HepG2 (cell line): ENCODE results near the gene MFN2. TPM values are rescaled to one million over a fixed set of nuclear protein-coding genes. Genes with fewer than 3 reads are reported as not detected.

Source experiments
- ATAC-seq: fragments of 200-7000 bp; cut with Tn5 transposase; 3 replicates; pipeline ENCODE4 v1.9.1; 2020; ENCODE audit warnings: mild to moderate bottlenecking, moderate library complexity
- BruUV-seq: library from RNA; stranded (reverse); fragments of 400-500 nt; replicated peaks from 2 replicates; lab custom pipeline; 2021; lab: Mats Ljungman, UMichigan
- CTCF ChIA-PET: fragments of 300-600 bp; formaldehyde crosslinking; extraction: SDS; loops from one replicate; lab custom pipeline; 2021; ENCODE audit warnings: low total read pairs, inconsistent platforms, low intra/inter-chr PET ratio; lab: Yijun Ruan, JAX
- POLR2A ChIA-PET: fragments of 350-600 bp; sonication (Branson Sonifier 250); formaldehyde crosslinking; loops from one replicate; lab custom pipeline; 2020; ENCODE audit warnings: antibody characterized with exemption, inconsistent platforms; lab: Yijun Ruan, JAX
- DNase-seq: peaks from one replicate; pipeline ENCODE4 v3.0.0-alpha.2; 2015; ENCODE audit warnings: low spot score
- FAIRE-seq: peaks from 3 replicates; lab custom pipeline; 2011; peaks lifted over from hg19 to GRCh38; lab: Jason Lieb, UNC
- H2AFZ ChIP-seq: one replicate; pipeline ENCODE4 v1.6.1; 2011; ENCODE audit warnings: low read length, inconsistent platforms
- H3K27ac ChIP-seq: fragments of 300-600 bp; 3 replicates; pipeline ENCODE4 v1.8.0; 2011; ENCODE audit warnings: mixed run types, mild to moderate bottlenecking, mixed read lengths, low read length, inconsistent platforms; ENCODE audit not compliant: insufficient read depth; ENCODE audit errors: extremely low read length
- H3K27me3 ChIP-seq, 2 experiments: fragments of 200-600 bp in 1 of 2; 2 replicates in 1 of 2; 3 replicates in 1 of 2; pipeline versions ENCODE4 v1.6.0 to v1.8.0; 2011; ENCODE audit warnings: low read length in 2 of 2, mild to moderate bottlenecking in 2 of 2, moderate library complexity in 2 of 2, inconsistent platforms in 1 of 2; ENCODE audit not compliant: insufficient read depth in 2 of 2, control insufficient read depth in 1 of 2
- H3K36me3 ChIP-seq, 2 experiments: fragments of 200-600 bp in 1 of 2; replicated peaks in 1 of 2; 2 replicates in 1 of 2; 3 replicates in 1 of 2; pipeline versions ENCODE4 v1.5.1 to v1.8.0; 2011; ENCODE audit warnings: low read length in 2 of 2, inconsistent platforms in 1 of 2; ENCODE audit not compliant: insufficient read depth in 2 of 2, control insufficient read depth in 1 of 2
- H3K4me1 ChIP-seq: 2 replicates; pipeline ENCODE4 v1.5.1; 2012; ENCODE audit warnings: low read length, inconsistent platforms; ENCODE audit not compliant: insufficient read depth
- H3K4me2 ChIP-seq: 2 replicates; pipeline ENCODE4 v1.6.0; 2011; ENCODE audit warnings: low read depth, low read length, inconsistent platforms
- H3K4me3 ChIP-seq, 3 experiments: fragments of 200-600 bp in 1 of 3; sonication (generic), shearing (Covaris generic) in 1 of 3; replicated peaks in 1 of 3; 2 replicates each; pipeline ENCODE4 v1.5.1; 2011 to 2016; ENCODE audit warnings: low read length in 3 of 3, inconsistent platforms in 2 of 3, low read depth in 2 of 3, mild to moderate bottlenecking in 2 of 3, control low read depth in 1 of 3, mixed read lengths in 1 of 3; ENCODE audit not compliant: insufficient read depth in 1 of 3
- H3K79me2 ChIP-seq: one replicate; pipeline ENCODE4 v1.6.1; 2011; ENCODE audit warnings: low read length, inconsistent platforms; ENCODE audit not compliant: insufficient read depth
- H3K9ac ChIP-seq: 2 replicates; pipeline ENCODE4 v1.6.0; 2011; ENCODE audit warnings: mild to moderate bottlenecking, low read depth, low read length, inconsistent platforms; ENCODE audit not compliant: insufficient read depth
- H3K9me3 ChIP-seq: 2 replicates; pipeline ENCODE4 v1.5.1; 2012; ENCODE audit warnings: mild to moderate bottlenecking, low read length
- H4K20me1 ChIP-seq: 2 replicates; pipeline ENCODE4 v1.6.0; 2011; ENCODE audit warnings: inconsistent platforms, mild to moderate bottlenecking, low read length, moderate library complexity; ENCODE audit not compliant: insufficient read depth
- CTCF ChIP-seq: sonication (generic); formaldehyde crosslinking; IDR thresholded peaks from 2 replicates; pipeline ENCODE4 v1.5.0; 2020; ENCODE audit warnings: mild to moderate bottlenecking, missing genetic modification reagents, moderate library complexity
- DMTF1 ChIP-seq: sonication (generic); formaldehyde crosslinking; IDR thresholded peaks from 2 replicates; pipeline ENCODE4 v1.4.0; 2020; ENCODE audit warnings: mild to moderate bottlenecking, missing genetic modification reagents
- KAT8 ChIP-seq: IDR thresholded peaks from 2 replicates; pipeline ENCODE4 v1.6.1; 2016; ENCODE audit warnings: missing genetic modification reagents, missing compliant biosample characterization
- KMT2A ChIP-seq: sonication (generic); formaldehyde crosslinking; IDR thresholded peaks from 2 replicates; pipeline ENCODE4 v1.4.0; 2020; ENCODE audit warnings: missing genetic modification reagents
- MBD4 ChIP-seq: IDR thresholded peaks from 2 replicates; pipeline ENCODE4 v1.6.1; 2012; ENCODE audit warnings: low read length, inconsistent platforms, borderline replicate concordance
- NFE2L1 ChIP-seq: sonication (generic); formaldehyde crosslinking; IDR thresholded peaks from 2 replicates; pipeline ENCODE4 v1.4.0; 2020; ENCODE audit warnings: missing genetic modification reagents, mild to moderate bottlenecking, borderline replicate concordance
- PATZ1 ChIP-seq: sonication (generic); formaldehyde crosslinking; IDR thresholded peaks from 2 replicates; pipeline ENCODE4 v1.4.0; 2020; ENCODE audit warnings: missing genetic modification reagents
- RAD21 ChIP-seq: fragments of 450-650 bp; formaldehyde crosslinking; IDR thresholded peaks from 2 replicates; pipeline ENCODE4 v1.5.0; 2020; ENCODE audit warnings: mild to moderate bottlenecking
- ZFP41 ChIP-seq: sonication (generic); formaldehyde crosslinking; IDR thresholded peaks from 2 replicates; pipeline ENCODE4 v1.4.0; 2020; ENCODE audit warnings: mild to moderate bottlenecking, missing genetic modification reagents, borderline replicate concordance
- ZFX ChIP-seq: sonication (generic); formaldehyde crosslinking; IDR thresholded peaks from 2 replicates; pipeline ENCODE4 v1.4.0; 2020; ENCODE audit warnings: mild to moderate bottlenecking, low read depth, missing genetic modification reagents, moderate library complexity
- ZNF441 ChIP-seq: sonication (generic); formaldehyde crosslinking; IDR thresholded peaks from 2 replicates; pipeline ENCODE4 v1.7.0; 2021; ENCODE audit warnings: missing genetic modification reagents, borderline replicate concordance
- WGBS: methylation state at CpG from one replicate; pipeline ENCODE4 v1.1.6; 2017; ENCODE audit warnings: low lambda C conversion rate; 5-methylcytosine and 5-hydroxymethylcytosine counted together
- in situ Hi-C: cut with HindIII; loops from 2 replicates; pipeline ENCODE4 v1.10.0; 2017; ENCODE audit warnings: low pct_unique_long_range_greater_than_20kb; ENCODE audit not compliant: extremely low pct_ligation_motif_present
- intact Hi-C: fragments of 100-400 bp; cut with micrococcal nuclease; formaldehyde crosslinking; loops from one replicate; pipeline ENCODE4 v1.10.0; 2022; ENCODE audit not compliant: unreplicated experiment
- polyA plus RNA-seq, 8 experiments: library from polyadenylated mRNA; depleted of rRNA in 3 of 8; stranded (reverse) in 7 of 8; unstranded in 1 of 8; fragments of >200 nt; fragmentation: Illumina TruSeq in 4 of 8; extraction: Trizol in 4 of 8; gene quantifications; 2 replicates each; pipeline versions ENCODE4 v1.2.1 to v1.2.3, GENCODE V29; 2011 to 2016; ENCODE audit warnings: low read depth in 4 of 8, missing spikeins in 1 of 8, mixed read lengths in 1 of 8; ENCODE audit not compliant: insufficient read depth in 1 of 8
- total RNA-seq, 5 experiments: library from RNA; depleted of rRNA; stranded (reverse); fragments of >200 nt; fragmentation: Illumina TruSeq; extraction: Trizol; gene quantifications; 2 replicates each; pipeline ENCODE4 v1.2.3, GENCODE V29; 2016; ENCODE audit warnings: low read depth in 1 of 5
- TF ChIP-seq, protein P1 (sequence below): sonication (generic); formaldehyde crosslinking; IDR thresholded peaks from 2 replicates; pipeline ENCODE4 v1.8.1; 2022; ENCODE audit warnings: low read depth, mild to moderate bottlenecking, missing genetic modification reagents

The MFN2 gene
- total and polyA plus RNA-seq, 2 of the 13 experiments (the other 11 are each of a cell fraction or from before 2014, with no cell fraction given) = 38.7 to 60.9 TPM

DNA sequence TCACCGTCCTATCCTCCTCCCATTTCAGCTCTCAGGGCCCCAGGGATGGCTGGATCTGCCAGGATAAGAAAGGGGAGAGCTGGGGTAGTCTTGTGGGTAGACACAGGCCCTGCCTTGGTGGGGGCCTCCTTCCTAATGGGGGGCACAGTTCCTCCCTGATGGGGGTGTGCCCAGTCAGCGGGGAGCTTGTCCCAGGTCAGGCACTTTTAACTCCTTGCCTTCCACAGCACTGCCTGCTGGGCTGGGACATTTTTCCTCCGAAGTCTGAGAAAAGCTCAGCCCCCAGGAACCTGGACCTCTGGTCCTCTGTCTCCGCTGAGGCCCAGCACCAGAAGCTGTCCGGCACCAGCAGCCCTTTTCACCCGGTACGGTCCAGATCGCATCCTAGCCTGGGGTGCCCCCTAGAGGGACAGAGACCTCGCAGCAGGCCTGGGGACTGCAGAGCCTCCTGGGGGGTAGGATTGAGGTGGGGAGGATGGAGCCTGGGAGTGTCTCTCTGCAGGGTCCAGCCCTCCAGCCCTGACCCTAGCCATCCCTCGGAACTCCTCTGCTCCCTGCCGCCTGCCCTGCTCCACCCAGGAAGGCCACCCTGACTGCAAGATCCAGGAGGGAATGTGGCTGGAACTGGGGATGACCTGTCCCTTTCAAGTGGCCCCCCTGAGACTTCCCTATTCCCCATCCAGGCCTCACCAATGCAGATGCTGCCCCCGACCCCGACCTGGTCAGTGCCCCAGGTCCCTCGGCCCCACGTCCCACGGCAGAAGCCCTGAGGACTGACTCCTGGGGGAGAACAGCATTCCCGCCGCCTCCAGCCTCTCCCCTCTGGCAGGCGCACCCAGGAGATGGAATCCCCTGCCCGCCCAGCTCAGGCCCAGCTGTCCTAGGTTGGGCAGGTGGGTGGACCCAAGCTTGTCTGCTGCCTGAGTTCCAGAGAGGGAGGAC is 51.1 kb downstream of the MFN2 start:
- no peak for FAIRE-seq
- TF ChIP-seq MBD4 = no peak
- peak; percentile 61; the same call in 1 of the 2 replicates for TF ChIP-seq PATZ1 (CRISPR knock-in tag)
- TF ChIP-seq DMTF1 = no peak
- no peak for TF ChIP-seq NFE2L1 (CRISPR knock-in tag)
- TF ChIP-seq RAD21 (CRISPR knock-in tag) = peak; percentile 38; the same call in 1 of the 2 replicates
- TF ChIP-seq CTCF (CRISPR knock-in tag) = peak; percentile 75
- TF ChIP-seq, protein P1, sequence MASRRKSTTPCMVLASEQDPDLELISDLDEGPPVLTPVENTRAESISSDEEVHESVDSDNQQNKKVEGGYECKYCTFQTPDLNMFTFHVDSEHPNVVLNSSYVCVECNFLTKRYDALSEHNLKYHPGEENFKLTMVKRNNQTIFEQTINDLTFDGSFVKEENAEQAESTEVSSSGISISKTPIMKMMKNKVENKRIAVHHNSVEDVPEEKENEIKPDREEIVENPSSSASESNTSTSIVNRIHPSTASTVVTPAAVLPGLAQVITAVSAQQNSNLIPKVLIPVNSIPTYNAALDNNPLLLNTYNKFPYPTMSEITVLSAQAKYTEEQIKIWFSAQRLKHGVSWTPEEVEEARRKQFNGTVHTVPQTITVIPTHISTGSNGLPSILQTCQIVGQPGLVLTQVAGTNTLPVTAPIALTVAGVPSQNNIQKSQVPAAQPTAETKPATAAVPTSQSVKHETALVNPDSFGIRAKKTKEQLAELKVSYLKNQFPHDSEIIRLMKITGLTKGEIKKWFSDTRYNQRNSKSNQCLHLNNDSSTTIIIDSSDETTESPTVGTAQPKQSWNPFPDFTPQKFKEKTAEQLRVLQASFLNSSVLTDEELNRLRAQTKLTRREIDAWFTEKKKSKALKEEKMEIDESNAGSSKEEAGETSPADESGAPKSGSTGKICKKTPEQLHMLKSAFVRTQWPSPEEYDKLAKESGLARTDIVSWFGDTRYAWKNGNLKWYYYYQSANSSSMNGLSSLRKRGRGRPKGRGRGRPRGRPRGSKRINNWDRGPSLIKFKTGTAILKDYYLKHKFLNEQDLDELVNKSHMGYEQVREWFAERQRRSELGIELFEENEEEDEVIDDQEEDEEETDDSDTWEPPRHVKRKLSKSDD (CRISPR knock-in tag) = no peak
- no peak for TF ChIP-seq ZFP41 (CRISPR knock-in tag)
- no peak for TF ChIP-seq KAT8 (CRISPR knock-in tag)
- TF ChIP-seq KMT2A (CRISPR knock-in tag) = no peak
- TF ChIP-seq ZFX (CRISPR knock-in tag) = 0 out of 2 replicates have a peak, but pooled peaks have one; percentile 7
- no peak for TF ChIP-seq ZNF441

More for the DNA sequence above, 51.1 kb downstream of the MFN2 start:
- no peak overlapping the region for H2AFZ ChIP-seq
- no peaks in the 10 kb centered on the region for H3K27me3 ChIP-seq
- no peaks in the 10 kb centered on the region for H3K79me2 ChIP-seq
- in situ Hi-C loops = no loop called here
- ChIA-PET CTCF (interaction anchor here (1.2 kb wide), 1 partner anchor 64 kb away, joined by 6 read pairs; no protein-coding TSS in a partner anchor), POLR2A (interaction anchor here (1.0 to 1.7 kb wide), 2 partner anchors 122 to 124 kb away, joined by 3 to 4 read pairs; no protein-coding TSS in a partner anchor)
- peaks cover 14 to 24% of the 10 kb centered on the region in 2 experiments for H3K36me3 ChIP-seq
- ATAC-seq (peak; percentile 81), DNase-seq (no peak)
- H3K9me3 ChIP-seq = no peaks in the 10 kb centered on the region
- WGBS = 96% methylated on average over 12 of the region's 20 CpGs
- H4K20me1 ChIP-seq = no peaks in the 10 kb centered on the region
- no TSS peak for BruUV-seq
- intact Hi-C loops = no loop called here
- no peak overlapping the region for H3K4me3 ChIP-seq
- no peak overlapping the region for H3K4me2 ChIP-seq
- peaks cover 25% of the 10 kb centered on the region for H3K4me1 ChIP-seq
- no peak overlapping the region for H3K27ac ChIP-seq
- H3K9ac ChIP-seq = no peak overlapping the region
